Measurements from ENCODE around the gene INPP5B.
"Not testable (repeated sequence)": the region's sequence is repeated elsewhere in the genome, so short reads cannot be mapped to it uniquely, and the experiment has no call there.

The INPP5B gene

GRCh38 chr1:37910886-37911285 lies 36.0 kb downstream of the INPP5B start:
- DNase-seq: not testable (repeated sequence)

GRCh38 chr1:37908531-37908930 lies 38.3 kb downstream of the INPP5B start:
- DNase-seq: not testable (repeated sequence)

- DNase-seq: not testable (repeated sequence)
Observed at GRCh38 chr1:37907416-37908125, 39.3 kb downstream of the INPP5B start.

- not testable (repeated sequence) for DNase-seq
Observed at GRCh38 chr1:37906591-37906990, 40.3 kb downstream of the INPP5B start.

GRCh38 chr1:37905727-37906126 lies 41.1 kb downstream of the INPP5B start:
- DNase-seq: no peak

GRCh38 chr1:37903921-37904320 lies 42.9 kb downstream of the INPP5B start:
- not testable (repeated sequence) for DNase-seq

GRCh38 chr1:37902983-37903382 lies 43.9 kb downstream of the INPP5B start:
- DNase-seq: no peak

GRCh38 chr1:37901893-37902225 lies 45.0 kb downstream of the INPP5B start:
- no peak for DNase-seq

GRCh38 chr1:37901191-37901892 lies 45.5 kb downstream of the INPP5B start:
- DNase-seq: no peak

GRCh38 chr1:37897563-37897962 lies 49.3 kb downstream of the INPP5B start:
- DNase-seq: not testable (repeated sequence)

GRCh38 chr1:37893673-37894072 lies 53.2 kb downstream of the INPP5B start:
- DNase-seq: no peak

- no peak for DNase-seq
Observed at GRCh38 chr1:37892151-37893047, 54.5 kb downstream of the INPP5B start.

- no peak for DNase-seq
Observed at GRCh38 chr1:37890378-37891014, 56.4 kb downstream of the INPP5B start.

GRCh38 chr1:37888022-37888700 lies 58.7 kb downstream of the INPP5B start:
- no peak for DNase-seq

GRCh38 chr1:37884145-37884544 lies 62.7 kb downstream of the INPP5B start:
- no peak for DNase-seq

- no peak for DNase-seq
Observed at GRCh38 chr1:37883671-37884070, 63.2 kb downstream of the INPP5B start.

- no peak for DNase-seq
Observed at GRCh38 chr1:37879865-37880264, 67.0 kb downstream of the INPP5B start.

- DNase-seq: no peak
Observed at GRCh38 chr1:37878071-37878470, 68.8 kb downstream of the INPP5B start.

- DNase-seq: no peak
Observed at GRCh38 chr1:37875833-37876232, 71.0 kb downstream of the INPP5B start.

- no peak for DNase-seq
Observed at GRCh38 chr1:37872692-37873091, 74.2 kb downstream of the INPP5B start.

GRCh38 chr1:37868466-37868865 lies 78.4 kb downstream of the INPP5B start:
- no peak for DNase-seq

- no peak for DNase-seq
Observed at GRCh38 chr1:37867784-37868183, 79.1 kb downstream of the INPP5B start.
